HEK293 (cell line): ENCODE measurements around the gene GNG4.
A peak's percentile ranks its signal among the peaks of the same experiment; 100 is the strongest.

Source experiments
- CTCF ChIA-PET: fragments of 350-600 bp; formaldehyde crosslinking; extraction: SDS; loops from one replicate; lab custom pipeline; 2021; ENCODE audit warnings: antibody characterized with exemption; lab: Yijun Ruan, JAX
- POLR2A ChIA-PET: fragments of 300-600 bp; formaldehyde crosslinking; extraction: SDS; loops from one replicate; lab custom pipeline; 2020; ENCODE audit warnings: antibody characterized with exemption, inconsistent platforms; lab: Yijun Ruan, JAX
- H3K27ac ChIP-seq: fragments of 200-500 bp; sonication (Bioruptor generic); 2 replicates; pipeline ENCODE4 v1.5.1; 2014; ENCODE audit warnings: low read depth, low read length, control low read depth, inconsistent platforms; ENCODE audit errors: extremely low read depth
- H3K36me3 ChIP-seq, 2 experiments: fragments of 200-500 bp in 1 of 2; sonication (Bioruptor generic) in 1 of 2; 1 replicate in 1 of 2; 2 replicates in 1 of 2; pipeline ENCODE4 v1.5.1; 2014 to 2017; ENCODE audit warnings: inconsistent platforms in 2 of 2, low read length in 2 of 2; ENCODE audit not compliant: control insufficient read depth in 2 of 2, insufficient read depth in 1 of 2
- H3K4me1 ChIP-seq: fragments of 200-500 bp; sonication (Bioruptor generic); 2 replicates; pipeline ENCODE4 v1.5.1; 2014; ENCODE audit warnings: mild to moderate bottlenecking, low read length, inconsistent platforms; ENCODE audit not compliant: control insufficient read depth, insufficient read depth
- H3K4me3 ChIP-seq: 2 replicates; pipeline ENCODE4 v1.5.1; 2011; ENCODE audit warnings: low read depth, mild to moderate bottlenecking, control low read depth, low read length, moderate library complexity
- H3K9me3 ChIP-seq: fragments of 200-500 bp; sonication (Bioruptor generic); 2 replicates; pipeline ENCODE4 v1.5.1; 2014; ENCODE audit warnings: low read depth, low read length, inconsistent platforms; ENCODE audit not compliant: control insufficient read depth, insufficient read depth
- BCL11A ChIP-seq: fragments of 450-650 bp; formaldehyde crosslinking; IDR thresholded peaks from 2 replicates; pipeline ENCODE4 v1.5.1; 2016; ENCODE audit warnings: low read depth, missing biosample characterization, missing genetic modification characterization
- GLI2 ChIP-seq: fragments of 450-650 bp; formaldehyde crosslinking; IDR thresholded peaks from 2 replicates; pipeline ENCODE4; 2017; ENCODE audit warnings: missing biosample characterization, missing genetic modification characterization, low read depth, borderline replicate concordance
- IKZF3 ChIP-seq: fragments of 450-650 bp; IDR thresholded peaks from 2 replicates; pipeline ENCODE4 v1.5.0; 2018; ENCODE audit warnings: missing biosample characterization, mild to moderate bottlenecking, missing genetic modification characterization, moderate library complexity
- KLF10 ChIP-seq: fragments of 450-650 bp; IDR thresholded peaks from 2 replicates; pipeline ENCODE4 v1.5.1; 2018; ENCODE audit warnings: missing biosample characterization, mild to moderate bottlenecking, missing genetic modification characterization
- PATZ1 ChIP-seq: fragments of 450-650 bp; formaldehyde crosslinking; IDR thresholded peaks from 2 replicates; pipeline ENCODE4 v1.5.1; 2016; ENCODE audit warnings: missing biosample characterization, missing genetic modification characterization
- TRIM28 ChIP-seq: IDR thresholded peaks from 2 replicates; pipeline ENCODE4 v1.6.1; 2011; ENCODE audit warnings: low read length, control low read depth, borderline replicate concordance
- WT1 ChIP-seq: fragments of 450-650 bp; formaldehyde crosslinking; IDR thresholded peaks from 2 replicates; pipeline ENCODE4 v1.5.1; 2016; ENCODE audit warnings: missing biosample characterization, missing genetic modification characterization
- ZBTB6 ChIP-seq: fragments of 450-650 bp; formaldehyde crosslinking; IDR thresholded peaks from 2 replicates; pipeline ENCODE4 v1.5.1; 2017; ENCODE audit warnings: missing biosample characterization, missing genetic modification characterization
- ZFHX2 ChIP-seq: fragments of 450-650 bp; formaldehyde crosslinking; conservative IDR thresholded peaks from 2 replicates; pipeline ENCODE4 v1.5.1; 2016; ENCODE audit warnings: missing biosample characterization, missing genetic modification characterization
- ZFP69B ChIP-seq: fragments of 450-650 bp; formaldehyde crosslinking; IDR thresholded peaks from 2 replicates; pipeline ENCODE4 v1.5.1; 2016; ENCODE audit warnings: missing biosample characterization, missing genetic modification characterization
- ZNF114 ChIP-seq: fragments of 450-650 bp; formaldehyde crosslinking; IDR thresholded peaks from 2 replicates; pipeline ENCODE4 v1.5.0; 2017; ENCODE audit warnings: missing biosample characterization, missing genetic modification characterization
- ZNF169 ChIP-seq: fragments of 450-650 bp; formaldehyde crosslinking; IDR thresholded peaks from 2 replicates; pipeline ENCODE4 v1.5.1; 2016; ENCODE audit warnings: missing biosample characterization, missing genetic modification characterization
- ZNF24 ChIP-seq: fragments of 450-650 bp; formaldehyde crosslinking; IDR thresholded peaks from 2 replicates; pipeline ENCODE4 v1.5.1; 2016; ENCODE audit warnings: missing biosample characterization, missing genetic modification characterization
- ZNF26 ChIP-seq: fragments of 450-650 bp; formaldehyde crosslinking; IDR thresholded peaks from 2 replicates; pipeline ENCODE4 v1.5.1; 2016; ENCODE audit warnings: missing biosample characterization, missing genetic modification characterization
- ZNF302 ChIP-seq: fragments of 450-650 bp; formaldehyde crosslinking; IDR thresholded peaks from 2 replicates; pipeline ENCODE4 v1.5.1; 2016; ENCODE audit warnings: missing biosample characterization, missing genetic modification characterization, low read depth
- ZNF350 ChIP-seq: fragments of 450-650 bp; formaldehyde crosslinking; IDR thresholded peaks from 2 replicates; pipeline ENCODE4 v1.5.0; 2017; ENCODE audit warnings: missing biosample characterization, mild to moderate bottlenecking, missing genetic modification characterization
- ZNF449 ChIP-seq: fragments of 450-650 bp; formaldehyde crosslinking; IDR thresholded peaks from 2 replicates; pipeline ENCODE4 v1.5.1; 2017; ENCODE audit warnings: missing biosample characterization, mild to moderate bottlenecking, missing genetic modification characterization, moderate library complexity
- ZNF530 ChIP-seq: fragments of 450-650 bp; formaldehyde crosslinking; IDR thresholded peaks from 2 replicates; pipeline ENCODE4 v1.5.1; 2016; ENCODE audit warnings: low read depth, missing biosample characterization, missing genetic modification characterization
- ZNF544 ChIP-seq: fragments of 450-650 bp; formaldehyde crosslinking; IDR thresholded peaks from 2 replicates; pipeline ENCODE4 v1.5.0; 2017; ENCODE audit warnings: missing biosample characterization, missing genetic modification characterization
- ZNF623 ChIP-seq: fragments of 450-650 bp; formaldehyde crosslinking; IDR thresholded peaks from 2 replicates; pipeline ENCODE4 v1.5.1; 2016; ENCODE audit warnings: missing biosample characterization, missing genetic modification characterization
- ZNF670 ChIP-seq: fragments of 450-650 bp; formaldehyde crosslinking; IDR thresholded peaks from 2 replicates; pipeline ENCODE4 v1.5.1; 2016; ENCODE audit warnings: missing biosample characterization, missing genetic modification characterization, low read depth
- ZNF704 ChIP-seq: fragments of 450-650 bp; formaldehyde crosslinking; IDR thresholded peaks from 2 replicates; pipeline ENCODE4 v1.5.1; 2016; ENCODE audit warnings: missing biosample characterization, missing genetic modification characterization
- ZNF791 ChIP-seq: fragments of 450-650 bp; formaldehyde crosslinking; IDR thresholded peaks from 2 replicates; pipeline ENCODE4 v1.5.1; 2016; ENCODE audit warnings: missing biosample characterization, missing genetic modification characterization
- ZSCAN23 ChIP-seq: fragments of 450-650 bp; formaldehyde crosslinking; IDR thresholded peaks from 2 replicates; pipeline ENCODE4 v1.5.1; 2016; ENCODE audit warnings: missing biosample characterization, missing genetic modification characterization
- ZXDB ChIP-seq: fragments of 450-650 bp; formaldehyde crosslinking; IDR thresholded peaks from 2 replicates; pipeline ENCODE4 v1.5.1; 2016; ENCODE audit warnings: missing biosample characterization, missing genetic modification characterization

GNG4 gene

GRCh38 chr1:235659186-235659771 is 9.7 kb upstream of the GNG4 start:
- no peak for TF ChIP-seq ZNF544 (tag by site-specific recombination)
- peak; percentile 38 for TF ChIP-seq ZFHX2 (tag by site-specific recombination)
- peaks cover 0 to 4% of the 10 kb centered on the region in 2 experiments; a peak in 1 of 3 replicates for H3K36me3 ChIP-seq
- ChIA-PET POLR2A (interaction anchor here (0.7 to 1.3 kb wide), 2 partner anchors 43 to 155 kb away, joined by 4 to 5 read pairs; partner anchors contain the start of gene B3GALNT2), CTCF (interaction anchor here (0.6 to 1.3 kb wide), 4 partner anchors 161 to 1180 kb away, joined by 3 to 7 read pairs (median 4); partner anchors contain the start of gene TARBP1)
- no peak overlapping the region for H3K27ac ChIP-seq
- no peak overlapping the region for H3K4me3 ChIP-seq
- no peaks in the 10 kb centered on the region for H3K9me3 ChIP-seq
- 0 out of 2 replicates have a peak, but pooled peaks cover 3% of the 10 kb centered on the region for H3K4me1 ChIP-seq

- POLR2A ChIA-PET, result interaction anchor here (1.3 kb wide), 1 partner anchor 153 kb away, joined by 4 read pairs; the partner anchor contains the start of gene B3GALNT2
- Histone ChIP-seq H3K4me1 (0 out of 2 replicates have a peak, but pooled peaks cover 3% of the 10 kb centered on the region), H3K36me3 (peaks cover 0 to 4% of the 10 kb centered on the region in 2 experiments; a peak in 1 of 3 replicates), H3K27ac (no peak overlapping the region), H3K4me3 (no peak overlapping the region), H3K9me3 (no peaks in the 10 kb centered on the region)
- CTCF ChIA-PET, result interaction anchor here (1.3 to 1.4 kb wide), 3 partner anchors 57 to 314 kb away, joined by 3 to 7 read pairs (median 4); no protein-coding TSS in a partner anchor
- TF ChIP-seq ZSCAN23 (tag by site-specific recombination), result no peak
- peak; percentile 72 for TF ChIP-seq ZNF350
- TF ChIP-seq ZFP69B (tag by site-specific recombination), result no peak
- TF ChIP-seq GLI2 (tag by site-specific recombination), result no peak
- TF ChIP-seq ZNF169 (tag by site-specific recombination), result no peak
- TF ChIP-seq ZNF791, result no peak
- TF ChIP-seq ZNF623 (tag by site-specific recombination), result no peak
- TF ChIP-seq TRIM28, result no peak
- no peak for TF ChIP-seq BCL11A (tag by site-specific recombination)
- TF ChIP-seq ZNF26 (tag by site-specific recombination), result no peak
- TF ChIP-seq ZNF24 (tag by site-specific recombination), result no peak
- 0 out of 2 replicates have a peak, but pooled peaks have one; percentile 45 for TF ChIP-seq ZNF544 (tag by site-specific recombination)
- TF ChIP-seq ZNF302 (tag by site-specific recombination), result no peak
- TF ChIP-seq ZXDB (tag by site-specific recombination), result no peak
- no peak for TF ChIP-seq ZBTB6
- no peak for TF ChIP-seq PATZ1 (tag by site-specific recombination)
- no peak for TF ChIP-seq ZNF670
- no peak for TF ChIP-seq IKZF3 (tag by site-specific recombination)
- TF ChIP-seq ZNF449 (tag by site-specific recombination), result no peak
- no peak for TF ChIP-seq ZNF114 (tag by site-specific recombination)
- no peak for TF ChIP-seq WT1 (tag by site-specific recombination)
- no peak for TF ChIP-seq ZNF530
- 0 out of 2 replicates have a peak, but pooled peaks have one; percentile 26 for TF ChIP-seq KLF10 (tag by site-specific recombination)
- no peak for TF ChIP-seq ZNF704 (tag by site-specific recombination)
These were observed 8.4 kb upstream of the GNG4 start for GRCh38 chr1:235657747-235658526.
